Measurements from ENCODE around the gene YPEL3. TPM values are rescaled to one million over a fixed set of nuclear protein-coding genes. Genes with fewer than 3 reads are reported as not detected.

YPEL3 gene
- total RNA-seq, 1 experiment from 2014 or later: 52.7 TPM

DNA sequence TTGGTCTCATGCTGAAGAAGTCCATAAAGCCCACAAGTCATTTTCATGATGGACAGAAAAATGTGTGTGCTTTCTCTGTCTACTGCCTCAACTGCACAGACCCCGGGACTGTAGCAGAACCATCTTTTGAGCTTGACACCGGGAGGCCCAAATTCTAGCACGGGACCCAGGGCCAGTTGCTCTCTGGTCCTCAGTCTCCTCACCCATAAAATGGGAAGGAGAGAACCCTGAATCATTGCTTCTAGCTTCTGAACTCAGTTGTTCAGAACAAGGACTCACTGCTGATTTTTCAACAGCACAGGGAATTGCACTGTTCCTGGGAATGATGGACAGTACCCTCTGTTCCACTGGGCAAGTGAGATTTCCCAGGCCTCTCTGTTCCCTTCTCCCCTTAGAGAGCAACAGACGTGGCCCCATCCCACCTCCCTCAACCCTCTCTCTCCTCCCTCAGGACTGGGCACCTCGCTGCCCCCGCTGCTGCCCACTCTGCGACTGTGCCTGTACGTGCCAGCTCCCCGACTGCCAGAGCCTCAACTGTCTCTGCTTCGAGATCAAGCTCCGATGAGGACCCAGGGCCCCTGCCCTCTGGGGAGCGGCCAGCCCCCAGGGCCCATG lies 32.6 kb downstream of the YPEL3 start:
- TF ChIP-seq ESRRA (CRISPR knock-in tag; IDR thresholded peaks at IDR 0.05; ENCODE audit: borderline replicate concordance) (no peak), FOXJ3 (CRISPR knock-in tag; IDR thresholded peaks at IDR 0.05; ENCODE audit: borderline replicate concordance) (no peak), NR2C2 (CRISPR knock-in tag; IDR thresholded peaks at IDR 0.05) (no peak), FOXK1 (CRISPR knock-in tag; IDR thresholded peaks at IDR 0.05) (no peak), RELA (CRISPR knock-in tag; IDR thresholded peaks at IDR 0.05; ENCODE audit: borderline replicate concordance) (no peak), FOXP1 (CRISPR knock-in tag; IDR thresholded peaks at IDR 0.05; ENCODE audit: borderline replicate concordance) (no peak), E2F4 (CRISPR knock-in tag; IDR thresholded peaks at IDR 0.05; ENCODE audit: borderline replicate concordance, low read depth) (no peak), EMX1 (CRISPR knock-in tag; IDR thresholded peaks at IDR 0.05) (no peak), ZNF396 (CRISPR knock-in tag; IDR thresholded peaks at IDR 0.05; ENCODE audit: borderline replicate concordance) (no peak), ZNF425 (CRISPR knock-in tag; conservative IDR thresholded peaks at IDR 0.05) (no peak), ERG (CRISPR knock-in tag; IDR thresholded peaks at IDR 0.05) (no peak)
- TF ChIP-seq, protein P1, sequence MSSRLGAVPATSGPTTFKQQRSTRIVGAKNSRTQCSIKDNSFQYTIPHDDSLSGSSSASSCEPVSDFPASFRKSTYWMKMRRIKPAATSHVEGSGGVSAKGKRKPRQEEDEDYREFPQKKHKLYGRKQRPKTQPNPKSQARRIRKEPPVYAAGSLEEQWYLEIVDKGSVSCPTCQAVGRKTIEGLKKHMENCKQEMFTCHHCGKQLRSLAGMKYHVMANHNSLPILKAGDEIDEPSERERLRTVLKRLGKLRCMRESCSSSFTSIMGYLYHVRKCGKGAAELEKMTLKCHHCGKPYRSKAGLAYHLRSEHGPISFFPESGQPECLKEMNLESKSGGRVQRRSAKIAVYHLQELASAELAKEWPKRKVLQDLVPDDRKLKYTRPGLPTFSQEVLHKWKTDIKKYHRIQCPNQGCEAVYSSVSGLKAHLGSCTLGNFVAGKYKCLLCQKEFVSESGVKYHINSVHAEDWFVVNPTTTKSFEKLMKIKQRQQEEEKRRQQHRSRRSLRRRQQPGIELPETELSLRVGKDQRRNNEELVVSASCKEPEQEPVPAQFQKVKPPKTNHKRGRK (CRISPR knock-in tag; IDR thresholded peaks at IDR 0.05; ENCODE audit: borderline replicate concordance): no peak
- ChIA-PET CTCF (interaction anchor here (0.9 to 5.1 kb wide), 8 partner anchors 9 to 346 kb away, joined by 3 to 89 read pairs (median 6); partner anchors contain the start of genes TBX6 and TLCD3B), POLR2A (interaction anchor here (0.7 to 1.3 kb wide), 2 partner anchors 8 to 284 kb away, joined by 4 to 5 read pairs; no protein-coding TSS in a partner anchor)
- DNase-seq (ENCODE audit: low spot score): no peak
- H3K27me3 Mint-ChIP-seq (ENCODE audit: low read depth): no peaks in the 10 kb centered on the region
- peak overlapping the region; percentile 96 for H3K4me3 Mint-ChIP-seq
- peaks cover 29% of the 10 kb centered on the region for H3K4me1 Mint-ChIP-seq
- H3K9me3 Mint-ChIP-seq: no peaks in the 10 kb centered on the region
- H3K36me3 Mint-ChIP-seq: peaks cover 17% of the 10 kb centered on the region
- no peak for ATAC-seq
- H3K27ac Mint-ChIP-seq: no peak overlapping the region; the same call in 1 of the 2 replicates

- ATAC-seq: no peak
- no peaks in the 10 kb centered on the region for H3K36me3 Mint-ChIP-seq
- POLR2A ChIA-PET: interaction anchor here (0.7 kb wide), 1 partner anchor 468 kb away, joined by 8 read pairs; no protein-coding TSS in a partner anchor
- DNase-seq (ENCODE audit: low spot score): no peak
- no peak overlapping the region; the same call in 1 of the 2 replicates for H3K27ac Mint-ChIP-seq
- no peak overlapping the region for H3K4me3 Mint-ChIP-seq
- H3K27me3 Mint-ChIP-seq (ENCODE audit: low read depth): peaks cover 3% of the 10 kb centered on the region; the same call in 1 of the 2 replicates
- CTCF ChIA-PET: interaction anchor here (0.7 to 1.2 kb wide), 5 partner anchors 29 to 361 kb away, joined by 3 to 5 read pairs (median 3); partner anchors contain the start of gene TMEM219
- peaks cover 17% of the 10 kb centered on the region for H3K4me1 Mint-ChIP-seq
- no peaks in the 10 kb centered on the region for H3K9me3 Mint-ChIP-seq
- no peak for TF ChIP-seq NR1H2 (CRISPR knock-in tag; IDR thresholded peaks at IDR 0.05)
- TF ChIP-seq ZNF423 (CRISPR knock-in tag; IDR thresholded peaks at IDR 0.05): no peak
- no peak for TF ChIP-seq ZNF317 (CRISPR knock-in tag; IDR thresholded peaks at IDR 0.05; ENCODE audit: borderline replicate concordance, low read depth)
- no peak for TF ChIP-seq NFATC4 (CRISPR knock-in tag; IDR thresholded peaks at IDR 0.05)
- no peak for TF ChIP-seq ZBTB43 (CRISPR knock-in tag; IDR thresholded peaks at IDR 0.05)
- TF ChIP-seq E2F4 (CRISPR knock-in tag; IDR thresholded peaks at IDR 0.05; ENCODE audit: borderline replicate concordance, low read depth): no peak
- TF ChIP-seq ZNF263 (CRISPR knock-in tag; IDR thresholded peaks at IDR 0.05; ENCODE audit: low read depth): no peak
- TF ChIP-seq MAX (CRISPR knock-in tag; IDR thresholded peaks at IDR 0.05): no peak
- TF ChIP-seq NR3C1 (CRISPR knock-in tag; conservative IDR thresholded peaks at IDR 0.05; ENCODE audit: low read depth): no peak
- TF ChIP-seq, protein P2, sequence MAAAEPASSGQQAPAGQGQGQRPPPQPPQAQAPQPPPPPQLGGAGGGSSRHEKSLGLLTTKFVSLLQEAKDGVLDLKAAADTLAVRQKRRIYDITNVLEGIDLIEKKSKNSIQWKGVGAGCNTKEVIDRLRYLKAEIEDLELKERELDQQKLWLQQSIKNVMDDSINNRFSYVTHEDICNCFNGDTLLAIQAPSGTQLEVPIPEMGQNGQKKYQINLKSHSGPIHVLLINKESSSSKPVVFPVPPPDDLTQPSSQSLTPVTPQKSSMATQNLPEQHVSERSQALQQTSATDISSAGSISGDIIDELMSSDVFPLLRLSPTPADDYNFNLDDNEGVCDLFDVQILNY (CRISPR knock-in tag; IDR thresholded peaks at IDR 0.05): no peak
- no peak for TF ChIP-seq JAZF1 (CRISPR knock-in tag; IDR thresholded peaks at IDR 0.05)
Measured at GRCh38 chr16:30060836-30061554, 35.0 kb downstream of the YPEL3 start.

Measured in WTC11 (cell line).